Astrocyte of the spinal cord (primary cell): ENCODE results near the gene SH3RF3.

Experiments
- DNase-seq: peaks from one replicate; pipeline ENCODE4 v3.0.0; 2011; ENCODE audit warnings: low read depth, low spot score
- H3K4me3 ChIP-seq: 2 replicates; pipeline ENCODE4 v1.5.1; 2011; ENCODE audit warnings: low read depth, mild to moderate bottlenecking, low read length, moderate library complexity
- in situ Hi-C: cut with HindIII; loops from 2 replicates; pipeline ENCODE4 v1.10.0; 2017; ENCODE audit warnings: low sequenced_read_pairs
- TF ChIP-seq, protein P1 (sequence below): IDR thresholded peaks from 2 replicates; pipeline ENCODE4 v1.5.1; 2012; ENCODE audit warnings: low read depth, mild to moderate bottlenecking, low read length, inconsistent platforms

SH3RF3 gene

DNA sequence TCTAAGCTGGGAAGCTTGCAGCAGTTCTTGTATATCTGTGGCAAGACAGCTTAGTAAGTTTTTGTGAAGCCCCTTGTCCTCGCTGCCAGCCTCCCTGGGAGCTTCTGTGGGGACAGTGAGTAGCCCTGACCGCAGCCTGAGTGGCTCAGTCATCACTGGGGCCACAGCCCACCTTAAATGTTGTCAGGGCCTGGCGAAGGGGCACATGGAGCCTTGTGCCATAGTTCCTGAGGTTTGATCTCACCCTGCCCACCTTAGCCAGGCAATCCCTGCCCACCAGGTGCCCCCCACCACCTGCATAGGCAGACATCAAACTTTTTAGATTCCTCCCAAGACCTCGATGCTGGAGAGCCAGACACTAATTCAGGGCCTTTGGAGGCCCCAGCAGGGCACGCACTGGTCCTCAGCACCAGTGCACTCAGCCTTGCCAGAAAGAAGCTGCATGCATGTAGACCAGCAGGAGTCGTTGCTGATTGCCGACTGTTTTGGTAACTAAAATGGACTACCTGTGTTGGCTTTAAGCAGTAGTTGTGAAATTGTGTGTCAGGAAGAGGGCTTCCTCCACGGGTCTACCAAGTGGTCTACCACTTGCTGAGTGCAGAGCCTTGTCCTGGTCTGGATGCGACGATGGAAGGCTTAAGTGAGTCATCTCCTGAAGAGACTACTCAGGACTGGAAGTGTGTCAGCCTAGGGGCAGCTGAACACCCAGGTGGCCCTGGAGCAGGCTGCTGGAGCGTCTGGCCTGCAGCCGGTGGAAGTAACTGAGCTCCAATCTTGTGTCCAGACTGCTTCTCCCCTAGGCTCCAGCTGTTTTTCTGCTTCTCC is 251.7 kb downstream of the SH3RF3 start:
- no peak overlapping the region for H3K4me3 ChIP-seq
- in situ Hi-C loops, result no loop called here
- TF ChIP-seq, protein P1, sequence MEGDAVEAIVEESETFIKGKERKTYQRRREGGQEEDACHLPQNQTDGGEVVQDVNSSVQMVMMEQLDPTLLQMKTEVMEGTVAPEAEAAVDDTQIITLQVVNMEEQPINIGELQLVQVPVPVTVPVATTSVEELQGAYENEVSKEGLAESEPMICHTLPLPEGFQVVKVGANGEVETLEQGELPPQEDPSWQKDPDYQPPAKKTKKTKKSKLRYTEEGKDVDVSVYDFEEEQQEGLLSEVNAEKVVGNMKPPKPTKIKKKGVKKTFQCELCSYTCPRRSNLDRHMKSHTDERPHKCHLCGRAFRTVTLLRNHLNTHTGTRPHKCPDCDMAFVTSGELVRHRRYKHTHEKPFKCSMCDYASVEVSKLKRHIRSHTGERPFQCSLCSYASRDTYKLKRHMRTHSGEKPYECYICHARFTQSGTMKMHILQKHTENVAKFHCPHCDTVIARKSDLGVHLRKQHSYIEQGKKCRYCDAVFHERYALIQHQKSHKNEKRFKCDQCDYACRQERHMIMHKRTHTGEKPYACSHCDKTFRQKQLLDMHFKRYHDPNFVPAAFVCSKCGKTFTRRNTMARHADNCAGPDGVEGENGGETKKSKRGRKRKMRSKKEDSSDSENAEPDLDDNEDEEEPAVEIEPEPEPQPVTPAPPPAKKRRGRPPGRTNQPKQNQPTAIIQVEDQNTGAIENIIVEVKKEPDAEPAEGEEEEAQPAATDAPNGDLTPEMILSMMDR, result no peak
- peak; percentile 45 for DNase-seq

DNA sequence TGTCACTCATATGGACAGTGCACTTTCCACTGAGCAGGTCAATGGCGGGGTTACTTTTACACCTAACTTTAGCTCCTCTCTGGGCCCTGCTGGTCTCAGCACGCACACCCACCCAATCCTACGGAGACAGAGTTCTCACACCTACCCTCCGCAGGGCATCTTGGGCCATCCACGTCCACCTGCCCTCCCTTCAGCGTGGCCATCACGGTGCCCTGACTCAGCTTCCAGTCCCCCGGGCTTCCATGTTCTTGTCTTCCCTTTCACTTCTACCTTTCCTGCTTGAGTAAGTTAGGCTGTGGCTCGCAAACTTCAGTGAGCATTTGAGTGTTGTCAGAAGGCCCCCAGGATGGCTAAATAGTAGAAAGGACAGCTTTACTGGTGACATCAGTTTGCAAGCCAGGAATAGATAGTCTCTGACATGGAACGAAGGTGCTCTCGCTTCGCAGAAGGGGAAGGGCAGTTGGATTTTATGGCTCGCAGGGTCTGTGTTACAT is 252.4 kb downstream of the SH3RF3 start:
- DNase-seq, result no peak
- TF ChIP-seq, protein P1, result no peak
- H3K4me3 ChIP-seq, result no peak overlapping the region
- in situ Hi-C loops, result no loop called here

DNA sequence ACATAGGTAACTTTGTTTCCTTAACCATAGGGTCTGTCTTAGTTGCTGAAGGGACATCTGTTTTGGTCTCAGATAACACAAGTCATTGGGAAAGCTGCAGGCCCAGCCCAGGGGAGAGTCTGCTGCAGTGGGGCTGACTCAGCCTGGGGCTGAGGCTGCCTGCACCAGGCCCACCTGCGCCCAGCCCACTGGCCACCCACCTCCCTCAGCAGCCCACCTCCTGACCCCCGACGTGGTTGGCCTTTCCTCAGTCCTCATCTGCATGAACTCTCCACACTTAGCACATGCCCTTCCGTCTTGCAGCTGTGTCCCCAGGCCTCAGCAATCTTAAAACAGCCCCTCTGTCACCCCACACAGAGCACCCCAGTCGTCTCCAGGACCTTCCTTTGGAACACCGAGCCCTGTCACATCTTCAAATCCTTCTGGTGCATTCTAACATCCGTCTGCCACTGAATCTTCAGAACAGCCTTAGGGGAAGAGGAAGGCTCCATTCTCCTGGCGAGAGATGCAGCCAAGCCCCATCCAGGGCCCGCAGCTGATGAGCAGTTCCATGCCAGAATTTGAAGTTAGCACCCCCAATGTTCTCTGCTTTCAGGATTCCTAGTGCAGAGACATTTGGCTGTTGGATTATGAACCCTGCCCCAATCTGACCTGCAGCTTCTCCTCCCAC is 253.4 kb downstream of the SH3RF3 start:
- DNase-seq, result no peak
- TF ChIP-seq, protein P1, result no peak
- in situ Hi-C loops, result no loop called here
- H3K4me3 ChIP-seq, result no peak overlapping the region

DNA sequence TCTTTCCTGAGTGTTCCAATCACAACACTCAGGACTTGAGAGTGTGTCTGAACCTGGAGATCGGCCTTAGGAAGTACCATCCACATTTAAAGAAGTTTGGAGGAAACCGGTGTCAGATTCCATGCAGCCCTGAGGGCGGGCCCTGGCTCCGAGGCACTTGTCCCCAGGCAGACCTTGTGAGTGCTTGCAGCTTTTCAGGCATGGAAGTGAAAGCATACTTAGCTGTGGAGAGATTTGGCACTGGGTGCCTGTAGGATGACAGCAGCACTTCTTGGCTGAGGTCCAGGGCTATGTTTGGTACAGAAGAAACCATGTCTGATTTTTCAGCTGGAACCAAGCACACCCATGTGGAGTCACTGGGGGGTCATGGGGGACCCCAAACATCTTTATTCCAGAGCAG is 253.9 kb downstream of the SH3RF3 start:
- no peak overlapping the region for H3K4me3 ChIP-seq
- DNase-seq, result peak; percentile 64
- in situ Hi-C loops, result no loop called here
- TF ChIP-seq, protein P1, result no peak

- TF ChIP-seq, protein P1, result no peak
- no peak for DNase-seq
- no peak overlapping the region for H3K4me3 ChIP-seq
- in situ Hi-C loops, result no loop called here
These were observed 254.7 kb downstream of the SH3RF3 start for GRCh38 chr2:109383505-109384307.
